Bronchial epithelial cell (primary cell): Measurements from ENCODE around the gene ATP1B4. TPM values are rescaled to one million over a fixed set of nuclear protein-coding genes. Genes with fewer than 3 reads are reported as not detected.

Experiments
- DNase-seq: peaks from one replicate; pipeline ENCODE4 v3.0.0-alpha.2; 2010; ENCODE audit warnings: low read depth
- FAIRE-seq: peaks from 2 replicates; lab custom pipeline; 2011; peaks lifted over from hg19 to GRCh38; lab: Jason Lieb, UNC
- H3K27me3 ChIP-seq: 2 replicates; pipeline ENCODE4 v1.5.1; 2011; ENCODE audit warnings: low read length; ENCODE audit not compliant: control insufficient read depth, insufficient read depth
- H3K36me3 ChIP-seq: 2 replicates; pipeline ENCODE4 v1.5.1; 2011; ENCODE audit warnings: low read length; ENCODE audit not compliant: control insufficient read depth, insufficient read depth
- H3K4me3 ChIP-seq: 2 replicates; pipeline ENCODE4 v1.5.1; 2011; ENCODE audit warnings: mild to moderate bottlenecking, low read depth, low read length, control low read depth
- CTCF ChIP-seq: IDR thresholded peaks from 2 replicates; pipeline ENCODE4 v1.5.1; 2011; ENCODE audit warnings: mild to moderate bottlenecking, moderate library complexity, low read length, control low read depth, inconsistent platforms; ENCODE audit not compliant: insufficient read depth, severe bottlenecking
- total RNA-seq: library from RNA; depleted of rRNA; stranded (reverse); fragments of >200 nt; gene quantifications from 2 replicates; pipeline ENCODE4 v1.2.1, GENCODE V29; 2014

ATP1B4 gene
- total RNA-seq, 1 donor from 2014 or later, result not detected

- TF ChIP-seq CTCF, result no peak
- no peak for FAIRE-seq
These were observed 11.3 kb upstream of the ATP1B4 start for GRCh38 chrX:120350450-120351138.

GRCh38 chrX:120356084-120356483, 5.8 kb upstream of the ATP1B4 start:
- FAIRE-seq (no peak), DNase-seq (no peak)
- TF ChIP-seq CTCF, result no peak
- no peak overlapping the region for H3K4me3 ChIP-seq
- H3K27me3 ChIP-seq, result no peaks in the 10 kb centered on the region
- H3K36me3 ChIP-seq, result no peaks in the 10 kb centered on the region

More at GRCh38 chrX:120350450-120351138, 11.3 kb upstream of the ATP1B4 start:
- H3K27me3 ChIP-seq, result no peaks in the 10 kb centered on the region
- H3K36me3 ChIP-seq, result no peaks in the 10 kb centered on the region
- no peak for DNase-seq
- no peak overlapping the region for H3K4me3 ChIP-seq

- Histone ChIP-seq H3K27me3 (no peaks in the 10 kb centered on the region), H3K36me3 (no peaks in the 10 kb centered on the region), H3K4me3 (no peak overlapping the region)
- DNase-seq (no peak), FAIRE-seq (peak; percentile 7)
- no peak for TF ChIP-seq CTCF
These were observed 4.7 kb upstream of the ATP1B4 start for GRCh38 chrX:120357186-120357585.

- no peak for TF ChIP-seq CTCF
- no peaks in the 10 kb centered on the region for H3K36me3 ChIP-seq
- H3K27me3 ChIP-seq, result no peaks in the 10 kb centered on the region
- FAIRE-seq (no peak), DNase-seq (peak; percentile 59)
- H3K4me3 ChIP-seq, result no peak overlapping the region
These were observed 3.0 kb upstream of the ATP1B4 start for GRCh38 chrX:120358737-120359456.

GRCh38 chrX:120365320-120365719, 3.4 kb downstream of the ATP1B4 start:
- no peak for DNase-seq
- Histone ChIP-seq H3K36me3 (no peaks in the 10 kb centered on the region), H3K4me3 (no peak overlapping the region), H3K27me3 (no peaks in the 10 kb centered on the region)
- peak; percentile 60 for TF ChIP-seq CTCF
- no peak for FAIRE-seq
